Neural crest cell (in vitro differentiated cells): ENCODE measurements around the gene IGF1R. TPM values are rescaled to one million over a fixed set of nuclear protein-coding genes. Genes with fewer than 3 reads are reported as not detected.

ENCODE experiments used
- DNase-seq: peaks from one replicate; pipeline ENCODE4 v3.0.0; 2021; ENCODE audit warnings: low read depth, mixed read lengths, low spot score
- H3K27ac Mint-ChIP-seq: one replicate; pipeline ENCODE4 v1.8.0; 2021; ENCODE audit warnings: mild to moderate bottlenecking, mixed read lengths; ENCODE audit not compliant: unreplicated experiment
- H3K27me3 Mint-ChIP-seq: 2 replicates; pipeline ENCODE4 v1.8.0; 2021; ENCODE audit warnings: low read depth, mild to moderate bottlenecking, mixed read lengths
- H3K36me3 Mint-ChIP-seq: 2 replicates; pipeline ENCODE4 v1.8.0; 2021; ENCODE audit warnings: low read depth, mild to moderate bottlenecking, mixed read lengths
- H3K4me1 Mint-ChIP-seq: 2 replicates; pipeline ENCODE4 v1.8.0; 2021; ENCODE audit warnings: mixed read lengths
- H3K4me3 Mint-ChIP-seq: one replicate; pipeline ENCODE4 v1.8.0; 2021; ENCODE audit warnings: mild to moderate bottlenecking, mixed read lengths
- H3K9me3 Mint-ChIP-seq: 2 replicates; pipeline ENCODE4 v1.8.0; 2021; ENCODE audit warnings: mixed read lengths
- total RNA-seq: library from RNA; stranded (reverse); gene quantifications from 2 replicates; pipeline ENCODE4 v1.2.1, GENCODE V29; 2021
- TF ChIP-seq, protein P1 (sequence below): fragments of 200-600 bp; sonication (generic); conservative IDR thresholded peaks from 2 replicates; pipeline ENCODE4 v1.5.0; 2021; ENCODE audit warnings: antibody characterized with exemption, mild to moderate bottlenecking

Gene IGF1R
- total RNA-seq, 1 donor from 2014 or later = 67.6 TPM

DNA sequence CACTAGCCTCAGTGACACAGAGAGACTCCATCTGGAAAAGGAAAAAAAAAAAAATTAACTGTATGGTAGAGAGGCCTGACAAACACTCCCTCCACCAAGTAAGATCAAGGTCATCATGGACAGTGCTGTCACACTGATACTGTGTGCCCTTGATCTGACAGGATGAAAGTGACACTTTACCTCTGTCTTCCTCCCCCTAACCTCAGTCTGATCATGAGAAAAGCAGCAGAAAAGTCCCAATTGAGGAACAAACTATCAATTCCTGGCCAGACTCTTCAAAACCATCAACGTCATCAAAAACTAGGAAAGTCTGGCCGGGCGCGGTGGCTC is 332.5 kb downstream of the IGF1R start:
- peaks cover under 1% of the 10 kb centered on the region for H3K36me3 Mint-ChIP-seq
- H3K4me3 Mint-ChIP-seq = no peak overlapping the region
- H3K27ac Mint-ChIP-seq = no peak overlapping the region
- peaks cover 6% of the 10 kb centered on the region for H3K4me1 Mint-ChIP-seq
- no peaks in the 10 kb centered on the region for H3K27me3 Mint-ChIP-seq
- H3K9me3 Mint-ChIP-seq = peaks cover 6% of the 10 kb centered on the region
- TF ChIP-seq, protein P1, sequence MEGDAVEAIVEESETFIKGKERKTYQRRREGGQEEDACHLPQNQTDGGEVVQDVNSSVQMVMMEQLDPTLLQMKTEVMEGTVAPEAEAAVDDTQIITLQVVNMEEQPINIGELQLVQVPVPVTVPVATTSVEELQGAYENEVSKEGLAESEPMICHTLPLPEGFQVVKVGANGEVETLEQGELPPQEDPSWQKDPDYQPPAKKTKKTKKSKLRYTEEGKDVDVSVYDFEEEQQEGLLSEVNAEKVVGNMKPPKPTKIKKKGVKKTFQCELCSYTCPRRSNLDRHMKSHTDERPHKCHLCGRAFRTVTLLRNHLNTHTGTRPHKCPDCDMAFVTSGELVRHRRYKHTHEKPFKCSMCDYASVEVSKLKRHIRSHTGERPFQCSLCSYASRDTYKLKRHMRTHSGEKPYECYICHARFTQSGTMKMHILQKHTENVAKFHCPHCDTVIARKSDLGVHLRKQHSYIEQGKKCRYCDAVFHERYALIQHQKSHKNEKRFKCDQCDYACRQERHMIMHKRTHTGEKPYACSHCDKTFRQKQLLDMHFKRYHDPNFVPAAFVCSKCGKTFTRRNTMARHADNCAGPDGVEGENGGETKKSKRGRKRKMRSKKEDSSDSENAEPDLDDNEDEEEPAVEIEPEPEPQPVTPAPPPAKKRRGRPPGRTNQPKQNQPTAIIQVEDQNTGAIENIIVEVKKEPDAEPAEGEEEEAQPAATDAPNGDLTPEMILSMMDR = no peak
- no peak for DNase-seq

- no peak for DNase-seq
- Mint-ChIP-seq H3K27ac (no peak overlapping the region), H3K9me3 (peaks cover 14% of the 10 kb centered on the region), H3K4me1 (peaks cover 6% of the 10 kb centered on the region), H3K36me3 (peaks cover 6% of the 10 kb centered on the region), H3K27me3 (no peaks in the 10 kb centered on the region), H3K4me3 (no peak overlapping the region)
- TF ChIP-seq, protein P1 = no peak
Measured at GRCh38 chr15:98981851-98982722, 333.7 kb downstream of the IGF1R start.

GRCh38 chr15:98983334-98983733 is 335.0 kb downstream of the IGF1R start:
- Mint-ChIP-seq H3K9me3 (peaks cover 15% of the 10 kb centered on the region), H3K27ac (no peak overlapping the region), H3K4me1 (peaks cover 6% of the 10 kb centered on the region), H3K27me3 (no peaks in the 10 kb centered on the region), H3K36me3 (peaks cover 6% of the 10 kb centered on the region), H3K4me3 (no peak overlapping the region)
- no peak for DNase-seq
- TF ChIP-seq, protein P1 = no peak

- no peak overlapping the region for H3K4me3 Mint-ChIP-seq
Measured at GRCh38 chr15:98986281-98986680, 337.9 kb downstream of the IGF1R start.

GRCh38 chr15:98994892-98995291 is 346.6 kb downstream of the IGF1R start:
- Mint-ChIP-seq H3K4me3 (no peak overlapping the region), H3K27ac (no peak overlapping the region), H3K4me1 (no peaks in the 10 kb centered on the region), H3K27me3 (peaks cover 16% of the 10 kb centered on the region), H3K36me3 (peaks cover 7% of the 10 kb centered on the region), H3K9me3 (peaks cover 8% of the 10 kb centered on the region)
- TF ChIP-seq, protein P1 = no peak
- DNase-seq = no peak

More at GRCh38 chr15:98986281-98986680, 337.9 kb downstream of the IGF1R start:
- TF ChIP-seq, protein P1 = no peak
- H3K27me3 Mint-ChIP-seq = peaks cover 13% of the 10 kb centered on the region
- peaks cover 6% of the 10 kb centered on the region for H3K4me1 Mint-ChIP-seq
- H3K9me3 Mint-ChIP-seq = peaks cover 19% of the 10 kb centered on the region
- peaks cover 10% of the 10 kb centered on the region for H3K36me3 Mint-ChIP-seq
- DNase-seq = no peak
- H3K27ac Mint-ChIP-seq = no peak overlapping the region
